GM12878 (cell line): ENCODE measurements around the gene PCDHB13. TPM values are rescaled to one million over a fixed set of nuclear protein-coding genes. Genes with fewer than 3 reads are reported as not detected.

Experiments
- ATAC-seq: fragments of 200-7000 bp; cut with Tn5 transposase; 3 replicates; pipeline ENCODE4 v1.9.1; 2020; ENCODE audit warnings: mild to moderate bottlenecking, moderate library complexity
- BruUV-seq: library from RNA; stranded (reverse); fragments of 400-500 nt; replicated peaks from 2 replicates; lab custom pipeline; 2021; lab: Mats Ljungman, UMichigan
- CTCF ChIA-PET: fragments of 300-600 bp; sonication (Branson Sonifier 250); formaldehyde crosslinking; extraction: SDS; loops from one replicate; lab custom pipeline; 2021; ENCODE audit warnings: inconsistent platforms; lab: Yijun Ruan, JAX
- POLR2A ChIA-PET: fragments of 350-600 bp; formaldehyde crosslinking; extraction: SDS; loops from one replicate; lab custom pipeline; 2021; ENCODE audit warnings: inconsistent platforms; lab: Charles Lee
- RAD21 ChIA-PET: fragments of 300-600 bp; sonication (Branson Sonifier 250); formaldehyde crosslinking; loops from one replicate; lab custom pipeline; 2023; ENCODE audit warnings: antibody characterized with exemption; ENCODE audit not compliant: unreplicated experiment; lab: Charles Lee
- SMC1A ChIA-PET: fragments of 300-600 bp; sonication (Branson Sonifier 250); formaldehyde crosslinking; loops from one replicate; lab custom pipeline; 2023; ENCODE audit not compliant: unreplicated experiment, uncharacterized antibody; lab: Charles Lee
- DNase-seq: peaks from one replicate; pipeline ENCODE4 v3.0.0-alpha.2; 2011; ENCODE audit warnings: low read depth, low spot score
- FAIRE-seq: peaks from 3 replicates; lab custom pipeline; 2011; peaks lifted over from hg19 to GRCh38; lab: Jason Lieb, UNC
- H2AFZ ChIP-seq: 2 replicates; pipeline ENCODE4 v1.6.0; 2011; ENCODE audit warnings: low read depth, low read length, control low read depth; ENCODE audit not compliant: control insufficient read depth
- H3K27ac ChIP-seq: 2 replicates; pipeline ENCODE4 v1.5.1; 2011; ENCODE audit warnings: control low read depth; ENCODE audit not compliant: control insufficient read depth, insufficient read depth
- H3K27me3 ChIP-seq, 2 experiments: replicated peaks in 1 of 2; 2 replicates each; pipeline versions ENCODE4 v1.6.0 to v1.6.1; 2011; ENCODE audit warnings: low read length in 1 of 2; ENCODE audit not compliant: control insufficient read depth in 2 of 2, insufficient read depth in 2 of 2
- H3K36me3 ChIP-seq, 2 experiments: 2 replicates each; pipeline ENCODE4 v1.5.1; 2011; ENCODE audit warnings: low read length in 1 of 2; ENCODE audit not compliant: control insufficient read depth in 2 of 2, insufficient read depth in 2 of 2
- H3K4me1 ChIP-seq: 2 replicates; pipeline ENCODE4 v1.6.1; 2011; ENCODE audit warnings: mild to moderate bottlenecking, low read length, moderate library complexity, mixed read lengths; ENCODE audit not compliant: control insufficient read depth, insufficient read depth
- H3K4me2 ChIP-seq: 2 replicates; pipeline ENCODE4 v1.6.0; 2011; ENCODE audit warnings: control low read depth; ENCODE audit not compliant: control insufficient read depth, insufficient read depth
- H3K4me3 ChIP-seq: fragments of 200-600 bp; sonication (generic); 2 replicates; pipeline ENCODE4 v1.5.1; 2016
- H3K79me2 ChIP-seq: 2 replicates; pipeline ENCODE4 v1.6.0; 2011; ENCODE audit warnings: low read length; ENCODE audit not compliant: control insufficient read depth, insufficient read depth
- H3K9ac ChIP-seq: 2 replicates; pipeline ENCODE4 v1.8.0; 2011; ENCODE audit warnings: low read length, control low read depth, mixed read lengths; ENCODE audit not compliant: control insufficient read depth, insufficient read depth
- H3K9me3 ChIP-seq: replicated peaks from 3 replicates; pipeline ENCODE4 v1.5.1; 2011; ENCODE audit warnings: mild to moderate bottlenecking, low read length; ENCODE audit not compliant: control insufficient read depth, insufficient read depth
- H4K20me1 ChIP-seq: 2 replicates; pipeline ENCODE4 v1.6.0; 2011; ENCODE audit not compliant: control insufficient read depth, insufficient read depth
- CBFB ChIP-seq: IDR thresholded peaks from 2 replicates; pipeline ENCODE4 v1.6.1; 2016; ENCODE audit warnings: antibody characterized with exemption, low read depth
- CUX1 ChIP-seq: IDR thresholded peaks from 2 replicates; pipeline ENCODE4 v1.6.1; 2012; ENCODE audit warnings: improper control_type of control experiment, low read depth, low read length; ENCODE audit not compliant: insufficient replicate concordance
- EED ChIP-seq: sonication (generic); IDR thresholded peaks from 2 replicates; pipeline ENCODE4 v1.6.1; 2016; ENCODE audit warnings: antibody characterized with exemption, low read depth
- MEF2B ChIP-seq: fragments of 450-650 bp; IDR thresholded peaks from 2 replicates; pipeline ENCODE4 v1.6.1; 2018; ENCODE audit warnings: mild to moderate bottlenecking, moderate library complexity; ENCODE audit not compliant: partially characterized antibody, poor library complexity, severe bottlenecking
- POLR2AphosphoS5 ChIP-seq: IDR thresholded peaks from 2 replicates; pipeline ENCODE4 v1.6.1; 2011; ENCODE audit warnings: mild to moderate bottlenecking, low read length, inconsistent platforms
- RAD21 ChIP-seq: IDR thresholded peaks from 2 replicates; pipeline ENCODE4 v1.6.1; 2011; ENCODE audit warnings: mild to moderate bottlenecking, low read depth, low read length, moderate library complexity; ENCODE audit not compliant: insufficient read depth
- REST ChIP-seq: IDR thresholded peaks from 2 replicates; pipeline ENCODE4 v1.6.1; 2012; ENCODE audit warnings: mild to moderate bottlenecking, low read depth, low read length
- SRF ChIP-seq, 2 experiments: IDR thresholded peaks; 2 replicates each; pipeline ENCODE4 v1.6.1; 2011; ENCODE audit warnings: low read depth in 2 of 2, low read length in 2 of 2, mild to moderate bottlenecking in 1 of 2, moderate library complexity in 1 of 2
- ZNF207 ChIP-seq: fragments of 450-650 bp; IDR thresholded peaks from 2 replicates; pipeline ENCODE4 v1.6.1; 2014; ENCODE audit warnings: antibody characterized with exemption, mild to moderate bottlenecking, borderline replicate concordance
- WGBS: methylation state at CpG from one replicate; pipeline ENCODE4 v1.1.6; 2016; ENCODE audit warnings: low lambda C conversion rate; ENCODE audit not compliant: insufficient replicate concordance, insufficient coverage; ENCODE audit errors: missing lambda C conversion rate; 5-methylcytosine and 5-hydroxymethylcytosine counted together
- in situ Hi-C: fragments of 300-500 bp; cut with MboI; formaldehyde crosslinking; loops from 9 replicates; pipeline ENCODE4 v1.14.3; 2018; ENCODE audit warnings: mixed read lengths
- intact Hi-C: fragments of 100-400 bp; cut with micrococcal nuclease; formaldehyde crosslinking; loops from one replicate; pipeline ENCODE4 v1.14.2; 2022; ENCODE audit not compliant: unreplicated experiment
- polyA plus RNA-seq, 11 experiments: library from polyadenylated mRNA; depleted of rRNA in 4 of 11; unstranded in 6 of 11; stranded (reverse) in 5 of 11; fragments of >200 nt; fragmentation: Nextera tagmentation in 4 of 11; fragmentation: Illumina TruSeq in 1 of 11; extraction: Ambion mirVana in 4 of 11; extraction: Trizol in 1 of 11; gene quantifications; 1 replicate in 1 of 11; 2 replicates in 10 of 11; pipeline versions ENCODE4 v1.2.1 to v1.2.3, GENCODE V29; 2011 to 2016; ENCODE audit warnings: inconsistent platforms in 2 of 11, missing spikeins in 2 of 11, low read depth in 1 of 11
- total RNA-seq, 4 experiments: library from RNA; depleted of rRNA in 3 of 4; stranded (reverse); fragments of >200 nt in 3 of 4; fragmentation: Illumina TruSeq in 1 of 4; extraction: Trizol in 1 of 4; gene quantifications; 2 replicates each; pipeline versions ENCODE4 v1.2.1 to v1.2.3, GENCODE V29; 2013 to 2021

Gene PCDHB13
- total and polyA plus RNA-seq, 10 of the 15 experiments (the other 5 are each of a cell fraction or from before 2014, with no cell fraction given): 0.01 to 0.03 TPM; not detected in 8

GRCh38 chr5:141180313-141180712 lies 33.4 kb upstream of the PCDHB13 start (continued):
- no peak for TF ChIP-seq CUX1
- TF ChIP-seq ZNF207: no peak
- no peak for TF ChIP-seq POLR2AphosphoS5
- TF ChIP-seq SRF (IDR thresholded peaks at IDR 0.05; ENCODE audit: low read depth in 2 of 2, low read length in 2 of 2): no peak
- TF ChIP-seq EED: no peak
- TF ChIP-seq MEF2B: no peak

GRCh38 chr5:141182248-141182647 lies 31.5 kb upstream of the PCDHB13 start, which contains the start of gene PCDHB16:
Gene PCDHB16, plus strand, starts transcription at chr5:141182387. Its CDS starts 173 bp downstream, at chr5:141182560.
- POLR2A ChIA-PET: no interaction called here
- Histone ChIP-seq H4K20me1 (no peaks in the 10 kb centered on the region), H3K4me2 (no peak within 1 kb of the TSS), H3K79me2 (no peaks in the 10 kb centered on the region), H3K4me1 (no peaks in the 10 kb centered on the region), H3K9me3 (no peaks in the 10 kb centered on the region; the same call in 2 of the 3 replicates), H3K4me3 (no peak within 1 kb of the TSS), H3K27me3 (no peaks in the 10 kb centered on the region), H3K36me3 (no peaks in the 10 kb centered on the region), H3K9ac (no peak within 1 kb of the TSS), H3K27ac (no peak within 1 kb of the TSS), H2AFZ (no peak within 1 kb of the TSS)
- no peak for FAIRE-seq
- intact Hi-C loops: loop anchor here (10.0 kb wide), 1 partner anchor 383 kb away; no protein-coding TSS in a partner anchor
- no peak for ATAC-seq
- SMC1A ChIA-PET: no interaction called here
- CTCF ChIA-PET: no interaction called here
- in situ Hi-C loops: no loop called here
- RAD21 ChIA-PET: no interaction called here
- WGBS: 21% methylated on average over 13 of the region's 13 CpGs
- DNase-seq: no peak
- BruUV-seq: no TSS peak
- TF ChIP-seq CBFB (no peak), RAD21 (peak; percentile 17; the same call in 1 of the 2 replicates), REST (no peak)
